Stimulated activated CD8-positive, alpha-beta memory T cell treated with anti-CD3 and anti-CD28 coated beads, Interleukin-15, amount 100 ng/mL, for 24 hours (primary cell): ENCODE measurements around the gene TRRAP.

Experiments
- DNase-seq: peaks from one replicate; pipeline ENCODE4 v3.0.0-alpha.2; 2020; ENCODE audit warnings: low read depth

Gene TRRAP

GRCh38 chr7:99061001-99061776, 182.9 kb downstream of the TRRAP start:
- no peak for DNase-seq
